IPS DF 6.9 (cell line): Measurements from ENCODE around the gene ARL15.

Experiments
- DNase-seq: peaks from one replicate; pipeline ENCODE4 v3.0.0-alpha.2; 2013; ENCODE audit warnings: low read depth, low spot score
- H3K27ac ChIP-seq: one replicate; pipeline ENCODE4 v1.5.1; 2013; ENCODE audit warnings: low read length, control low read depth
- H3K27me3 ChIP-seq: 2 replicates; pipeline ENCODE4 v1.6.1; 2013; ENCODE audit warnings: mild to moderate bottlenecking, low read length; ENCODE audit not compliant: control insufficient read depth, insufficient read depth
- H3K36me3 ChIP-seq: 2 replicates; pipeline ENCODE4 v1.6.1; 2013; ENCODE audit warnings: low read length; ENCODE audit not compliant: control insufficient read depth, insufficient read depth
- H3K4me1 ChIP-seq: 2 replicates; pipeline ENCODE4 v1.6.1; 2013; ENCODE audit warnings: low read length; ENCODE audit not compliant: control insufficient read depth, insufficient read depth
- H3K4me3 ChIP-seq: 2 replicates; pipeline ENCODE4 v1.5.1; 2013; ENCODE audit warnings: mild to moderate bottlenecking, low read length
- H3K9me3 ChIP-seq: 2 replicates; pipeline ENCODE4 v1.6.1; 2013; ENCODE audit warnings: low read length, inconsistent platforms; ENCODE audit not compliant: control insufficient read depth, insufficient read depth
- WGBS: extraction: QIAGEN DNeasy Blood & Tissue Kit; methylation state at CpG from one replicate; pipeline ENCODE4 v1.1.7; 2013; ENCODE audit warnings: mixed read lengths, missing lambda C conversion rate; ENCODE audit not compliant: insufficient read length, insufficient coverage; 5-methylcytosine and 5-hydroxymethylcytosine counted together

Gene ARL15

DNA sequence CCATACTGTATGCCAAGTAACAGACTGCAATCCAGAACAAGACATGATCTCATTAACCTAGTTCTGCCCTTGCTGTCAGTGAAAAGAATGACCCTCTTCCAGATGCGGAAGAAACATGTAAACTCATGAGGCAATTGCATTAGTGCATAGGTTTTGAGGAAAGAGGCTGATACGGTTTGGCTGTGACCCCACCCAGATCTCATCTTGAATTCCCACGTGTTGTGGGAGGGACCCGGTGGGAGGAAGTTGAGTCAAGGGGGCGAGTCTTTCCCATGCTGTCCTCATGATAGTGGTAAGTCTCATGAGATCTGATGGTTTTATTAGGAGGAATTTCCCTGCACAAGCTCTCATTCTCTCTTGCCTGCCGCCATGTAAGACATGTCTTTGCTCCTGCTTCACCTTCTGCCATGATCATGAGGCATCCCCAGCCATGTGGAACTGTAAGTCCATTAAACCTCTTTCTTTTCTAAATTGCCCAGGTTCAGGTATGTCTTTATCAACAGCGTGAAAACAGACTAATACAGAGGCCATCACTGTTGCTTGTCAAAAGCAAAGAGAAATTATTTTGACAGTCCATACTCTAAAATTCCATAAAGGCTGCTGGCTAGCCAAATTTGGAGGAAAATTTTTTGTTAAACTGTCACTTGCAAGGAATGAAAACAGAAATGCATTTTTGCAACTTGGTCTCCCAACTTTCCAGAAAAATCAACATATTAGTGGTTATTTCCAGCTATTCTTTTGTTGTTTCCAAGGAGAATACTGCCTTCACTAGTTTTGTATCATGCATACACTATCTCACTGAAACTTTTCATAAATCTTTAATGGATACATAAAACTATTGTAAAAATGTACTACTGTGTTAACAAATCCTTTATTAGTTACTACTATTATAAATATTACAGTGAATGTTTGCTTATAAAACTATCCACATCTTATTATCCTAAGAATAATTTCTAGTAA is 3.2 kb upstream of the ARL15 start:
- H3K36me3 ChIP-seq = no peaks in the 10 kb centered on the region
- no peaks in the 10 kb centered on the region for H3K9me3 ChIP-seq
- H3K27ac ChIP-seq = no peak overlapping the region
- no peak for DNase-seq
- H3K4me1 ChIP-seq = no peaks in the 10 kb centered on the region
- no peaks in the 10 kb centered on the region for H3K27me3 ChIP-seq
- no CpG with 5 or more reads among the region's 7 CpGs for WGBS
- no peak overlapping the region for H3K4me3 ChIP-seq

DNA sequence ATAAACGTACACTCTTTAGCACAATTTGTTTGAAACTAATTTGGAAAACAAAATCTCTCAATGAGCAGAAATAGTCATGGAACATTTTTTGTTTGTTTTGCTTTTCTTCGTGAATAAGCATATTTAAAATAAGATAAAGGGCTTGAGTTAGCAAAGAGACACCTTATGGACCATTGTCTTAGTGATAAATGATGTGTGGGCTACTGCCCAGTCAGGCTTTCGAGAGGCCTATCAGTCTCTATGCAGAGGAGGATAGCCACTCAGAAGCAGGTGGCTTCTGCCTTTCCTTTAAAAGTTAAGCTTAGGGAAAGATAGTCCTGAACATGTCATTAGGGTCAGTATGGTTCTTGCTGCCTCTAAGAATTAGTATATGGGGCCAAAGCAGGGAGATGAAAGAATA is 2.1 kb upstream of the ARL15 start:
- Histone ChIP-seq H3K36me3 (no peaks in the 10 kb centered on the region), H3K27me3 (no peaks in the 10 kb centered on the region), H3K4me1 (no peaks in the 10 kb centered on the region), H3K4me3 (no peak overlapping the region), H3K9me3 (no peaks in the 10 kb centered on the region), H3K27ac (no peak overlapping the region)
- no CpG with 5 or more reads among the region's 3 CpGs for WGBS
- DNase-seq = no peak

DNA sequence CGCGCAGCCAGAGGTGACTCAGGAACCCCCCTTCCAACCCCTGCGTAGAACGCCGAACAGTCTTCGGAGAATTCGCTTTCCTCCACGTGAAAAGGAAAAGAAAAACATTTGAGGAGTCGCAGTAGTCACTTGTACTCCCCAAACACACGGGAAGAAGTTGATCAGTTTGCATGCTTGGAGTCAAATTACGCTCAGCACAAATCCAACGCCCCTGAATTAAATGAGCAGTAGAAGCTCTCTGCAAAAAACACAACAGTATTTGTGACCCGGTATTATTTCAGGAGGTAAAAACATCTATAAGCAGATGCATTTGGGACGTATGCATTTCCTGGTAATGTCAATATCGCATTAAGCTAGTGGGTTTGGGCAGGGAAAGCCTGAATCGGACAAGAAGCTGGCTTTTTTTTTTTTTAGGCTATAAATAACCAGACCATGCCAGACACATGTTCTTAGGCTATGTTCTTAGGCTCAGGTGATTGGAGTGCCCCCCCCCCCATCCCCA is 854 bp upstream of the ARL15 start:
- no peak for DNase-seq
- H3K27ac ChIP-seq = no peak overlapping the region
- WGBS = no CpG with 5 or more reads among the region's 16 CpGs

DNA sequence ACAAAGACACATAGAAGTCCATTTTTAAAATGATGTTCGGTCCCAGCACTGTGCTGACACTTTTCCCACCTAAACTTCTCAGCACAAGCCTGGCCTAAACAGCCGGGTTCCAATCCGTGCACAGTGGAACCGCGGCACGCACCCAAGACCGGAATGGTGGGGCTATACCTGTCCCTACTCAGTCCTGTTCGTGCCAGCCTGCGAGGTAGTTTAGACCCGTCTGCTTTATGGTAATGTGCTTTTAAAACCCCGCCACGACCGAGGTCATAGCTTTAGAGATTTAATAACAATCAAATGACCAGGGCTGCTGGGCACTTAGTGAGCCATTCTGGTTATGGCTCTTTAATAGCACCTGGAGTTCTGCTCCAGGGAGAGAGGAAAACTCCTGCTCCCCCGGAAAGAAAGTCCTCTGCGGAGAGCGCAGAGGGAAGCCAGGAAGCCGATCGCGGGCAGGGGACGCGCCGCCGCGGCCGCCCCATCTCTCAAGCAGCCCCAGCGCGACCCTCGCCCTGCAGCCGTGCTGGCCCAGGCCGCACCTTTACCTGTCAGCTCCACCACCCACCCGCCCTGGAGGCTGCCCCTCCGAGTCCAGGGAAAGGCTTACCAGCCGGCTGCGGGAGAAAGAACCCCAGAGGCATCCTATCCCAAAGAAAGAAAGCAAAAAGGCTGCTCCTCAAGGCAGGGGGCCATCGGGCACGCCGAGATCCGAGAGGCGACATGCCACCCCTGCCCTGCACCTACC is 511 bp downstream of the ARL15 start:
- no peaks in the 10 kb centered on the region for H3K9me3 ChIP-seq
- no CpG with 5 or more reads among the region's 39 CpGs for WGBS
- no peaks in the 10 kb centered on the region for H3K36me3 ChIP-seq
- no peak overlapping the region for H3K27ac ChIP-seq
- DNase-seq = no peak
- peak overlapping the region; percentile 88 for H3K4me3 ChIP-seq
- H3K27me3 ChIP-seq = no peaks in the 10 kb centered on the region
- no peaks in the 10 kb centered on the region for H3K4me1 ChIP-seq

More for the DNA sequence above, 854 bp upstream of the ARL15 start:
- Histone ChIP-seq H3K4me3 (peak overlapping the region; percentile 88; the same call in 1 of the 2 replicates), H3K36me3 (no peaks in the 10 kb centered on the region), H3K9me3 (no peaks in the 10 kb centered on the region), H3K27me3 (no peaks in the 10 kb centered on the region), H3K4me1 (no peaks in the 10 kb centered on the region)

DNA sequence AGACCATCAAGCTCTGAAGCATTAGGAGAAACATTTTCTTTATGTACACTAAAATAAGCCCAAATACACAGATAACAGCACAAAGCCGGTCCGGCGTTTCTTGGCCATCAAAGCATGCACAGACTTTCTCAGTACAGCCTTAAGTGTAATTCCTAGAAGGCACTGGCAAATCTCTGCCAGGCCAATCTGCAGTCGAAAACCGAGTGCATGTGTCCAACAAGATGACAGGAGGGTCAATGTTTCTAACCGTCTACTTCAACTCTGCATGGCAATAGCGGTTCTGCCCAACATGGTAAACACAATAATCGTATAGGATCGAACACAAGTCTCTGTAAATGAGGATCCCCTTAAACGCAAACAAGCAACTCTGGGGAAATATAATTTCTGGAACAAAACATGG is 1.1 kb downstream of the ARL15 start:
- no peak overlapping the region for H3K27ac ChIP-seq
- H3K4me1 ChIP-seq = no peaks in the 10 kb centered on the region
- no peaks in the 10 kb centered on the region for H3K27me3 ChIP-seq
- H3K9me3 ChIP-seq = no peaks in the 10 kb centered on the region
- no peaks in the 10 kb centered on the region for H3K36me3 ChIP-seq
- WGBS = no CpG with 5 or more reads among the region's 10 CpGs
- DNase-seq = no peak
- peak overlapping the region; percentile 88; the same call in 1 of the 2 replicates for H3K4me3 ChIP-seq

DNA sequence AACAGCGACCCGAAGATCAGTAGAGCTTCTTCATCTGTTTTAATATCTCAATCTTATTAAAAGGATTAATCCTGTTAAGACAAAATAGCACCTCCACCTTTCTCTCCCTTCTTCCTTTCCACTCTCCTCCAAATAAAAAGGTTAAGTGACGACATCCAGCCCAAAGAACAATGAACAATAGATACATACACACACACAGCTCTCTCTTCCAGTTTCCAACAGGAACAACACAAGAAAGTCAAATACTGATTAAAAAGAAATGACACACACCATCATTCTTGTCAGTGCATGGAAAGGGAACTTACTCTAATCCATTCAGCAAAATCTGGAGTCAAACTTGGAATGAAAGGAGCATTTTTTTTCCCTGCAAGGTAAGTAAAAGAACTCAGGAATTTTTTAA is 2.8 kb downstream of the ARL15 start:
- no peaks in the 10 kb centered on the region for H3K36me3 ChIP-seq
- no peaks in the 10 kb centered on the region for H3K4me1 ChIP-seq
- no peaks in the 10 kb centered on the region for H3K27me3 ChIP-seq
- H3K27ac ChIP-seq = no peak overlapping the region
- no CpG with 5 or more reads among the region's 3 CpGs for WGBS
- DNase-seq = no peak
- H3K4me3 ChIP-seq = no peak overlapping the region
- H3K9me3 ChIP-seq = no peaks in the 10 kb centered on the region

DNA sequence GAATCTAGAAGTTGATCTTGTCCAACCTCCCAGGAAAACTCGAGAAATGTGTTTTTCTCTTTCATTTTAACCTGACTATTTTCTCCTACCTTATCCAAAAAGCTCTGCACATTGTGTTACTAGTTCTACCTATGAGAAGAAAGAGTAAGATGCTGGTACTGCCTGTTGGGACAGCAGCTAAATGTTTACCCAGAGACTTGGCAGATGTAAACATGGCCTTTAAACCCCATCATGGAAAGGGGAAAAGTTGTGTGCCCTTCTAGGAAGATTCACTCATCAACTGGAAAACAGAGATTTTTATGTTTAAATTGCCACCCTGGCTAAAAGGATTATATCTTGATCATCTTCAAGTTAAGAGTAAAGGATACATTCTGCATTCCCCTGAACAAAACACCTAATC is 3.5 kb downstream of the ARL15 start:
- no peaks in the 10 kb centered on the region for H3K9me3 ChIP-seq
- no peaks in the 10 kb centered on the region for H3K27me3 ChIP-seq
- no CpG with 5 or more reads among the region's 1 CpG for WGBS
- H3K4me3 ChIP-seq = no peak overlapping the region
- no peak for DNase-seq
- no peaks in the 10 kb centered on the region for H3K36me3 ChIP-seq
- H3K4me1 ChIP-seq = no peaks in the 10 kb centered on the region; the same call in 1 of the 2 replicates
- H3K27ac ChIP-seq = no peak overlapping the region

DNA sequence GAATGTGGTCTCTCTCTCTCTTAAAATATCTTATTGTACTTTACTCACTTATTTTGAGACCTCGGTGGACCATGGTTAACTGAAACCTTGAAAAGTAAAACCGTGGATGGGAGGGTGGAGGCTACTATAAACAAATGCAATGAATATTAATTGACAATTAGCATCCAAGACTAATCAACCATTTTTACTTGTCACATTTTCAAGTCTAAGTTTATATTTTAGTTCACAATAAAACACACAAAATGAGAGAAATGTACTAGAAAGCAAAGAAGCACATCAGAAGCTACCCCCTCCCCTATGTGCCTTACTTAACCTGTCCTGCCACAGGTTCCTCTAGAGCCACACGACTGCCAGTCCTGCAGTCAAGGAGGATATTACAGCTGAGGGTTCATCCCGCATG is 4.6 kb downstream of the ARL15 start:
- Histone ChIP-seq H3K9me3 (no peaks in the 10 kb centered on the region), H3K4me3 (no peak overlapping the region), H3K27ac (no peak overlapping the region), H3K4me1 (no peaks in the 10 kb centered on the region; the same call in 1 of the 2 replicates), H3K36me3 (no peaks in the 10 kb centered on the region), H3K27me3 (no peaks in the 10 kb centered on the region)
- no peak for DNase-seq
- no CpG with 5 or more reads among the region's 4 CpGs for WGBS

DNA sequence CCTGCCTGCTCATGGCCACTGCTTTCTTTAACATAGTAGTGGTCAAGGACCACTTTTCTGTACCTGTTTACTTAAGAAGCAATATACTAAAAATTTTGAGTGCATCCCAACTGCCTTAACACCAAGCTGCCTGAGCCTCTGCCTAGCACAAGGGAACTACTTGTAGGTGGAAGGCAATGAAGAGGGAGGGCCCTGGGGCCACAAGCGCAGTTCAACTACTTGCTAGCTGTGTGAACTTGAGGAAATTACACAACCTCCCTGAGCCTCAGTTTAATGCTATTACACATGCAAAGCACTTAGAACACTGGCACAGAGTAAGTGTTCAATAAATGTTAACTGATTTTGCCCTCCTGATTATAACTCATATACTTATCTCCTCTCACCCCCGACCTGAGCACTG is 6.3 kb downstream of the ARL15 start:
- WGBS = no CpG with 5 or more reads among the region's 2 CpGs
- H3K27me3 ChIP-seq = no peaks in the 10 kb centered on the region
- H3K9me3 ChIP-seq = no peaks in the 10 kb centered on the region
- DNase-seq = no peak
- H3K36me3 ChIP-seq = no peaks in the 10 kb centered on the region
- no peaks in the 10 kb centered on the region; the same call in 1 of the 2 replicates for H3K4me1 ChIP-seq
- no peak overlapping the region for H3K27ac ChIP-seq
- no peak overlapping the region for H3K4me3 ChIP-seq

DNA sequence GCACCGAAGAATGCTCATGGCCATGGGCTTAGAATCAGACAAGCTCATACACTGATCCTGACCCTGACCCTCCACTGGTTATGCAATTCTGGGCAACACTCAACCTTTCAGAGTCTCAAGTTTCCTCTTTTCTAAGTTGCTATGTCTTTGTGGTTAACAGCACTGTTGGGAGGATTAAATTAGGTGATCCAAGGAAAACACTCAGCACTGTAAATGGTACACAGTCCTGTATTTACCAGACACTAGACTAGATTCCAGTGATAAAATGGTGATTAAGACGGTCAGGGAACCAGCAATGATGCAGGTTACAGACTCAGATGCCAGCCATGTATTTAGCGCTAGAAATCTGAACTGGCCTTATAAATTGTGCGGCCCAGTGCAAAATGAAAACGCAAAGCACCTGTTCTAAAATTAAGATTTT is 8.1 kb downstream of the ARL15 start:
- Histone ChIP-seq H3K4me1 (no peaks in the 10 kb centered on the region; the same call in 1 of the 2 replicates), H3K36me3 (no peaks in the 10 kb centered on the region), H3K4me3 (no peak overlapping the region), H3K9me3 (no peaks in the 10 kb centered on the region), H3K27ac (no peak overlapping the region), H3K27me3 (no peaks in the 10 kb centered on the region)
- no CpG with 5 or more reads among the region's 5 CpGs for WGBS
- DNase-seq = no peak
